Myocyte (in vitro differentiated cells): ENCODE results near the gene TRIP13. TPM values are rescaled to one million over a fixed set of nuclear protein-coding genes. Genes with fewer than 3 reads are reported as not detected.
"Not testable (repeated sequence)": the region's sequence is repeated elsewhere in the genome, so short reads cannot be mapped to it uniquely, and the experiment has no call there.

Experiments used
- DNase-seq: peaks from one replicate; pipeline ENCODE4 v3.0.0-alpha.2; 2012; ENCODE audit warnings: low read depth
- total RNA-seq: library from RNA; depleted of rRNA; stranded (reverse); fragments of >200 nt; gene quantifications from 2 replicates; pipeline ENCODE4 v1.2.3, GENCODE V29; 2014

Gene TRIP13
- total RNA-seq, 1 donor from 2014 or later: 3.5 TPM

DNA sequence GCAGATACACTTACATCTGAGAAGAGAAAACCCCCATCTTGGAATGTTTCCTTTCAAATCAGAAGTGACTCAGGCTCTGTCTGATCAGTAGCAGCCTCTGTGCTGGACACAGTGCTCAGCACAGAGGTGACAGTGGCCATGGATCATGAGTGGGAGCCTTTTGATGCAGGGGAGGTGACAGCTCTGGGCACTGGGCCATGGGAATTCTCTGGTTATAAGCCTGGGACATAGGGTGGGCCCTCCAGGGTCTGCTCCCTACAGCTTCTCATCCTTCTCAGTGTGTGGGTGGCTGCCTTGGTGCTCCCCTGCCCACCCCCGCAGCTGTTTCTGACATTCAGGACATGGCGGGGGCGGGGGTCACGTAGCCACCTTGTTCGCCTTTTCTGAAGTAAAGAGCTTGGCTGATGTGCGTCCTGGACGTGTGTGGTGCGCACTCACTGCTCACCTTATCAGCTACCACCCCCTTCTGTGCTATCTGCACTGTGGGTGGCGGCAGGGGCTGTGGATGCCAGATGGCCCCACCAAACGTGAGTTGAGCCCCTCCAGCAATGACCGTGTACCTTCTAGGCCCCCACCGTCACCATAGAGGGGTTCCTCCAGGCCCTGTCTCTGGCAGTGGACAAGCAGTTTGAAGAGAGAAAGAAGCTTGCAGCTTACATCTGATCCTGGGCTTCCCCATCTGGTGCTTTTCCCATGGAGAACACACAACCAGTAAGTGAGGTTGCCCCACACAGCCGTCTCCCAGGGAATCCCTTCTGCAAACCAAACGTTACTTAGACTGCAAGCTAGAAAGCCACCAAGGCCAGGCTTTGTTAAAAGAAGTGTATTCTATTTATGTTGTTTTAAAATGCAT lies 24.0 kb downstream of the TRIP13 start:
- no peak for DNase-seq

DNA sequence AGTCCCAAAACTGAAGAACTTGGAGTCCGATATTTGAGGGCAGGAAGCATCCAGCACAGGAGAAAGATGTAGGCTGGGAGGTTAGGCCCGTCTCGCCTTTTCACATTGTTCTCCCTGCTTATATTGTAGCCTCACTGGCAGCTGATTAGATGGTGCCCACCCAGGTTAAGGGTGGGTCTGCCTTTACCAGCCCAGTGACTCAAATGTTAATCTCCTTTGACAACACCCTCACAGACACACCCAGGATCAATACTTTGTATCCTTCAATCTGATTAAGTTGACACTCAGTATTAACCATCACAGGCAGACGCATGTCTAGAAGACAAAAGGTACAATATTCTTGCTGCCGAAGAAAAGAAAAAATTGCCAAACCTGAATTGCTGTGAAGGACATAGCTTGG lies 26.0 kb downstream of the TRIP13 start:
- DNase-seq: not testable (repeated sequence)

DNA sequence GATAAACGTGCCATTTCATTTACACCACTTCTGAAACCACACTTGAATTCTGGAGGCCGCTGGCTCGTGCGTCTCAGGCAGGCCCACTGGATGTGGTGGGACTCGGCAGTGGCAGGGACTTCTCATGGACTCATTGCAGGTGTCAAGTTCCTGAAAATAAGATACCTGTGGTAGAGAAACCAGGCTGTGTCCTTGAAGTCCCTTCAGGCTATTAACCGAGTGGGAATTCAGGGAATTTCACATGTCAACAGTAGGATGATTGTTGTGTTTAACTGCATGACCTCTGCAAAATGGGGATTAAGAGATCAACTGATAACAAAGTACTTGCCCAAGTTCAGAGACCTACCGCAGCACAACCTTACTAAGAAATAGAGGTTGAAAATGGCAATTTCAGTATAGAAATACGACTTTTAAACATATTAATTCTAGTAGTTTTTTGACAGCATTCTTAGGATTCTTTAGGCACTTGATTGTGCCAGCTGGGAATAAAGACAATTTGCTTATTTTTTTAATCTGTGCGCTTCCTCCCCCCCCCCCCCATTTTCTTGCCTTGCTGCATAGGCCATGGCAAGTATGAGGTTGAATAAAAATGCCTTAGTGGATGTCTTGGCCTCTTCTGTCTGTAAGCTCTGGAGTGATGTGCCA lies 26.8 kb downstream of the TRIP13 start:
- DNase-seq: no peak

DNA sequence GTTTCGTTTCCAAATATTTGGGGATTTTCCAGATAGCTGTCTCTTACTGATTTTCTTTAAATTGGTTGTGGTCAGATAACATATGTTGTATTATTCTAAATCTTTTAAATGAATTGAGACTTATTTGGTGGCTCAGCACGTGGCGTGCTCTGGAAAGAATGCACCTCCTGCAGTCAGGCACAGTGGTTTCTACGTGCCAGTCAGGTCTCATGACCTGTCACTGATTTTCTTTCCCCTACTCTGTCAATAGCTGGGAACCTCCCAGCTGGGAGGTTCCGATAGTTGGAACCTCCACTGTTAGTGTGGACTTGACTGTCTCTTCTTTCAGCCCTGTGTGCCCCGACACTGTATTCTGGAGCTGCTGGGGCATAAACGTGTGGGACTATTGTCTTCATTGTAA lies 27.6 kb downstream of the TRIP13 start:
- DNase-seq: no peak

DNA sequence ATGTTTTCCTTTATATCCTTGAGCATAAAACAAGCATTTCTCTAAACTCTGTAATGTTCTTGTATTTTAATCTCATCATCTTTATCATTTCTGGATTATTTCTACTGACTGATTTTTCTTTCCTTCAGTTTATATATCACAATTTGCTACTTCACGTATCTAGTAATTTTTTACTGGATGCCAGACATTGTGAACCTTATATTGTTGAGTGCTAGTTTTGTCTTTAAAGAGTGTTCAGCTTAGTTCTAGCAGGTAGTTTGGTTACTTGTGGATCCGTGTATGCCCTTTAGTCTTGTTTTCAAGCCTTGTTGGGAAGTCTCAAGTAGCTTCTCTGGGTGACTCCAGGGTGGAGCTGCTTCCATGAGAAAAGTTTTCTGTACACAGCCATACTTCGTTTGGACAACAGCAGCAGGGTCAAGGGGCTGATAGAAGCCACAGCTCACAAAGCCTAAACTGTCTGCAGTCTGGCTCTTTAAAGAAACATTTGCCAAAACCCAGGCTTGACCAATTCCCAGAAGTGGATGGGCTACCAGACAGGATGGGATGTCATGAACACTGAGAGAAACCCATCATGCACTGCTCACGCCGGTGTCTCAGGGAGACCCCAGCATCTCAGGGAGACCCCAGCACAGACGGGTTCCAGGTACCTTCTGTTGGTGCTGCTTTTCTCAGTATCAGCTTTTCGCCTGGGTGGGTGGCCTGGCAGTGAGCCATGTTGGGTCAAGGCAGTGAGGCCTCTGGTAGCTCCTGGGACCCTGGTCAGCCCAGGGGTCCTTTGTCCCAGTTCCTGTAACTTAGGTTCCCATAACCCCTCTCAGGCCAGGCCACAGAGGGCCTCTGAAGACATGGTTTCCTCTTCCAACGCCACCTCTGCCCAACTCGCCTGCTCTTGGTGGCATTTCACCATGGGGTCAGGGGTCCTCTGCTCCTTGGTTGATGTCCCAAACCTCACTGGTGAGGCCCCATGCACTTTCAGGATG lies 29.1 kb downstream of the TRIP13 start:
- no peak for DNase-seq

DNA sequence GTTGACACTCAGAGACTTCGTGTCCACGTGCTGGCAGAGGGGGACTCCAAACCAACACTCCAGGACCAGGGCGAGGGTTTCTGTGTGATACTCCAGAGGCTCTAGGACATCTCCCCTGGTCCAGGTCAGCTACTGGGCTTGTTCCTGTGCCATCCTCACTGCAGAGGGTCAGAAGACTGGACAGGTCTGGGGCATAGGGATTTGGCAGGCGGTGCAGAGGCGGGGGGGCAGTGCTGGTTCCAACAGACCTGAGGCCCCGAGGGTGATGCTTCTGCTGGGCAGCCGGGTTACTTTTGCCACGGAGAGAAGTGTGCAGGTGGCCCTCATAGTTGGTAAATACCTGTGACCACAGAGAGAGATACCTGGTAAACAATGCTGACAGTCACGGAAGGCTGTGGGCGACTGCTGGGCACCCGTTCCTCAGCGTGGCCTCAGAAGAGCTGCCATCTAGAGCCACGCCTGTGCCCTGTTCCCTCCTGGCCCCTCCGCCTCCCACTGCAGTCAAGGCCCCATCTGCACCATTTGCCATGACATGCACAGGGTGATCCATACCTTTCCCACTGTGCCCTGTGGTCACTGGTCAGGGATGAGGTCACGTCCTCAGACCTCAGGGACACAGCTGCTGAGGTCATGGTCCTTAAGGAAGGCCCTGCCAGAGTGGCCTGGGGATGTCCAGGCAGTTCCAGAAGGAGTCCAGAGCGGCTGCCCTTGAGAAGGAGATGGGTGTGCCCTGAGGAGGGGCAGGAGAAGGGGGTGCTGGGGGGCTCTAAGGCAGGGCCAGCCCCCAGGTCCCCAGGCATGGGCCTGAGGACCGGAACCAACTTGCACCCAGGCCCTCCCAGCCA lies 30.0 kb downstream of the TRIP13 start:
- peak; percentile 72 for DNase-seq

DNA sequence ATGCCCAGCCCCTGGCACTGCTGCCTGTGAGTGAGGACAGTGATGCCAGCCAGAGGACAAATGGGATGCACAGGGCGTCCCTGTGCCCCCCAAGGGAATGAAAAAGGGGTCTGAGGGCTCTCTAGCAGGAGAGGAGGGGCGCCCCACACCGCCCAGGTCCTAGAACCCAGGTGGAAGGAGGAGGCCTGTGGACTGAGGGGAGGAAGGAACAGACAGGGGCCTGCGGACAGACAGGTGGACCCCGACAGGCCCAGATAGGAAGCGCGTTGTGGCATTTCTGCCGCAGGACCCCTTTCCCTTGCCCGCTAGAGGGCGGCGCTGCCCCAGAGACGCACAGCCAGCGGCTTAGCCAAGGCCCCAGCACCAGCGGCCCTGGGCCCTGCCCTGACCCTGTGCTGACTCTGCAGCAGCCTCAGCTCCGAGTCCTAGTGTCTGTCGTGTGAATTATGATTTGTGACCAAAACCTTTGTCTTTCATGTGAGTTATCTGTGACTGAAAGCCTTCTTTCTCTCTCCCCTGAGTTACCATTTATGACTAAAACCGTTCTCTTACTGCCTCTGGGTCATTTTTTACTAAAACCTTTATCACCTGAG lies 30.7 kb downstream of the TRIP13 start:
- DNase-seq: peak; percentile 76

DNA sequence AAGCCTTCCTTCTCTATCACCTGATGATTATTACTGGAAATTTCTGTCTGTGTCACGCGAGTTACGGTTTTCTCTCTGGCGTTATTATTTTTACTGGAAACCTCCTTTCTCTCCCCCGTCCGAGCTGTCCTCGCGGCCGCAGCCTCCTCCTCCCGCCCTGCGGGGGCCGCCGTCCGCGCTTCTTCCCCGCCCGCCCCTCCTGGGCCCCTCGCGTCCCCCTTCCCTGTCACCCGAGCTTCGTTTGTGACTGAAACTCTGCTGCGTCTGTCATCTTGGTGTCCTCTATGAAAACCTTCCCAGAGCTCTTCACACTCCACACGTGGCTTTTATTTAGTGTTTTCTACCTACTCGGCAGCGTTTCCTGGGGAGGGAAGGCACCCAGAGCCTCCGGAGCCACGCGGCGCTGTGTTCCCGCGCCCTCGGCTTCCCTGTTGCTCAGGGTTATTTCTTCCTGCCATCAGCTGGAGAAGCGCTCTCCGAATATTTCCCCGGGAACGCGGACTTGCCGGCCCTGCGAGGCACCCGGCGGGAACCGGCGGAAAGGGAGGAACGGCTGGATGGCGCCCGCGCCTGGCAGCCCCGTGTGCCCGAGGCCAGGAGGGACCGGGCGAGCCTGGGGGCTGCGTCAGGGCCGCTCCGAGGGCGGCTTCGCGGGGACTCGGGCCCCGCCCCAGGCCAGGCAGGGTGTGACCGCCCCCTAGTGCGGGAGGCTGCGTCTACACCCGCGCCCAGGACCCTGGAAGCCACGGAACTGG lies 33.9 kb downstream of the TRIP13 start:
- DNase-seq: no peak

DNA sequence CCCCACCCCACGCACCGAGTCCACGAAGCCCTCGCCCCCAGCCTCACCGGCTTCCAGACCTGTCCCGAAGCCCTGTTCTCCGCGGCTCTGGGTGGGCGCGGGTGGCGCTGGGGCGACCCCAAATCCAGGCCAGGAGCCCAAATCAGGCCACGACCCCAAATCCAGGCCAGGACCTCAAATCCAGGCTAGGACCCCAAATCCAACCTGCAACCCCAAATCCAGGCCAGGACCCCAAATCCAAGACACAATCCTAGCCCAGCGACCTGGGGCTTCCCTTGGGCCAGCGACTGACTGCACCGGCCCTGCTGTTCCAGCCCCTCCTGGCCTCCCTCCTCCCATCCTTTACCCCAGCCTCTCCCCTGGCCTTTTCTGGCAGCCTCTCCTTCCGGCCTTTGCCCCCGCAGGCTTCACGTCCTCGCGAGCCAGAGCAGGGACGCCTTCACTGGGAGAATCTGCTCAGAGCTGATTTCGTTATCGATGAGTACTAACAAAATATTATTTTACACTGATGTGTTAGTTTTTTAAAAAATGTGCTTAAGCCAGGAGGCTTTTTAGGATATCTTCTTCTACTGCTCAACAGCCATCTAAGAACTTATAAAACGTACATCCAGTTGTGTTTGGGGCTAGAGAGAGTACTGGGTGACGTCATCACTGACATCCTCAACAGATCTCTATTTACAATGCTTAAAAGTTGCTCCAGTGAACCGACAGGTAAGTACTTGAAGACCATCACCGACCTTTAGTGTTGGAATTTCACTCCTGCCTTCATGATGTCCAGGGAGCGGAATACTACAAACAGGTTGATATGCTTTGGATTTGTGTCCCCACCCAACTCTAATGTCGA lies 34.7 kb downstream of the TRIP13 start:
- no peak for DNase-seq

DNA sequence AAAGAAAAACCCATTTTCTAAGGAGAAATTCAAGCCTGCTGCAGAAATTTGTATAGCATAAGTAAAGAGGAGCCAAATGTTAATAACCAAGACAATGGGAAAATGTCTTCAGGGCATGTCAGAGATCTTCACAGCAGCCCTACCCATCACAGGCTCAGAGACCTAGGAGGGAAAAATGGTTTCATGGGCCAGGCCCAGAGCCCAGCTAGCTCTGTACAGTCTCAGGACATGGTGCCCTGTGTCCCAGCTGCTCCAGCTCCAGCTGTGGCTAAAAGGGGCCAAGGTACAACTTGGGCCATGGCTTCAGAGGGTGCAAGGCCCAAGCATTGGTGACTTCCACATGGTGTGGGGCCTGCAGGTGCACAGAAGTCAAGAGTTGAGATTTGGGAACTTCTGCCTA lies 36.5 kb downstream of the TRIP13 start:
- DNase-seq: not testable (repeated sequence)

DNA sequence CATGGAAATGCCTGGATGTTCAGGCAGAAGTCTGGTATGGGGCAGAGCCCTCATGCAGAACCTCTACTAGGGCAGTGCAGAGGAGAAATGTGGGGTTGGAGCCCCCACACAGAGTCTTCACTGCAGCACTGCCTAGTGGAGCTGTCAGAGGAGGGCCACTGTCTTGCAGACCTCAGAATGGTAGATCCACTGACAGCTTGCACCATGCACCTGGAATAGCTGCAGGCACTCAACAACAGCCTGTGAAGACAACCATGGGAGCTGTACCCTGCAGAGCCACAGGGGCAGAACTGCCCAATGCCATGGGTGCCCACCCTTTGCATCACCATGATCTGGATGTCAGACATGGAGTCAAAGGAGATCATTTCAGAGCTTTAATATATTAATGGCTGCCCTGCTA lies 36.9 kb downstream of the TRIP13 start:
- no peak for DNase-seq

DNA sequence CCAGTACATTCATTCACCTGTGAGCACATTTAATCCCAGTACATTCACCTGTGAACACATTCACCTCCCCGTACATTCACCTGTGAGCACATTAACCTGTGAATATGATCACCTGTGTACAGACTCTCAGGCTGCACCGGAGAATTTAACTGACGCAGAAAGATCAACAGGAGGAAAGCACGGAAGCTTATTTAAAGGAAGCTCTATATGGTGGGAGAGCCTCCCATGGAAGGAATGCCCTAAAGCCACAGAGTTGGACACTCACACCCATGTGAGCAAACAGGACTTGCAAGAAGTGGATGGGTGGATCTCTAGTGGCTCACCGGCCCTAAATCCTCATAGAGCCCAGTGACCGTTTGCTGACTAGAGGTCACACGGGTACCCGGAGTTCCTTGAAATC lies 38.2 kb downstream of the TRIP13 start:
- no peak for DNase-seq

DNA sequence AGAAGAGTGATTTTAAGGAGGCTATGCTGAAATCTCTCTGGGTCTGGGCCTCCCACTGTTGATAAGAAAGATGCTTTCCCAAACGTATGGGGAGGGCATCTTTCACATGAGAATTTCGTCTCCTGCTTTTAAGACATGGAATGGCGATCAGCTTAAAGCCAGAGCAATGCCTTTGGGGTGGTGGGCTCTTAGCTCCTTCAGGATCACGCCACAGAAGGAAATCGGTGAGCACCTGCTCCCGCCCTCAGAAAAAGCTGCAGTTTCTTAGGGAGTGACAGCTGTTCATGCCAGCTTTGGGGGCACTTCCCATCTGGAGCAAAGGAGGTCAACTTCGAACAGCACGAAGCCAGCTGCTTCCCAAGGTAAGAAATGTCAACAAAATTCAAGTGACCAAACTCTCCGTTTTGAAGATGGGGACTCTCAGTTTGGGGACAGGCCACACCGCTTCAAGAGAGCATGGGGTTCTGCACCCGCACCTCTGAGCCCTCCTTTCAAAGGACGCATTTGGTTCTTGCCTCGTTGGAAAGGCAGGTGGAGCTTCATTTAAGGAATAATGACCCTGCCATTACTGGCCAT lies 39.0 kb downstream of the TRIP13 start:
- DNase-seq: no peak

DNA sequence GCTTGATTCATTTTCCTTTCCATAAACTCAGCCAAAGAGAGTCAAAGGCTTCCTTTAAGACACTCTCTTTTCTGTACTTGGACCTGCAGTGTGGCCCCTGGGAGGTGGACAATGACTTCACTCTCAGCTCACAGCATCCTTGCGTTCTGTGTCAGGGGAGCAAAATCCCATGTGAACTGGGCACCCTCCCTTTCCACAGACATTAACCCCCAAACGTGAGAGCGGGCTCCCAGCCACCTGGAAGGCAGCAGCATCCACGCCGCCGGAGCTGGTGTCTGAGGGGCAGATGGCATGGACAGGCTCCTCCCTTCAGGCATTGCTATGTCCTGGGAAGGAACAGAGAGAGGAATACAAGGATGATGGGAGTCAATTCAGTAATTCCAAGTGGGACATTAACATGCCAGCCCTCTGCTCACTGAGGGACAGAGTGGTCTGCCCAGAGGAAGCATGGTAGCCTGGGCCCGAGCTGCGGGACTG lies 39.5 kb downstream of the TRIP13 start:
- no peak for DNase-seq

DNA sequence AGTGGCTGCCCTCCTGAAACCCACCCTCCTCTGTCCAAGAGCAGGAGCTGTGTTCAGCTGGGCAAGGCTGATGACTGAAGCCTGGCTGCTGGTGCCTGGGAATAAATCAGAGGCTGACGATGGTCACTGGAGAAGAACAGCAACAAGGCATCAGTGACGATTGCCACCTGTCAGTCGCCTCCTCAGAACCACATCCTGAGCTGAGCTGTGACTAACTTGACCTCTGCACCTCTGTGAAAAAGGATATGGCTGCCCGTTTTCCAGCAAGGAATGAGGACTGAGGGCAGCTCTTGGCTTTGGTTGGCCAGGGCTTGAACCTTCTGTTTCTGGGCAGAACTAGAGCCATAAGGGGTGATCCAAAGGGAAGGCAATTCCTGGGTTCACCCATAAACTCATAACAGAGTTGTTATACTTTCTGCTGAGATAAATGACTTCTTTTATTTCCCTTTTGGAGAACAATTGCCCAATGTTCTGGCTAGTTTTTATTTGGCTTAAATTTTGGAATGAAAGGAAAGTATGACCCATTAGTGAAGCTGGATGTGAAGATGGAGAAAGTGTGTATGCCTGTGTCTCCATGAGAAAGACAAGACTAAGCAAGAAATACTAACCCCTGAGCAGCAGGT lies 40.1 kb downstream of the TRIP13 start:
- DNase-seq: peak; percentile 81

DNA sequence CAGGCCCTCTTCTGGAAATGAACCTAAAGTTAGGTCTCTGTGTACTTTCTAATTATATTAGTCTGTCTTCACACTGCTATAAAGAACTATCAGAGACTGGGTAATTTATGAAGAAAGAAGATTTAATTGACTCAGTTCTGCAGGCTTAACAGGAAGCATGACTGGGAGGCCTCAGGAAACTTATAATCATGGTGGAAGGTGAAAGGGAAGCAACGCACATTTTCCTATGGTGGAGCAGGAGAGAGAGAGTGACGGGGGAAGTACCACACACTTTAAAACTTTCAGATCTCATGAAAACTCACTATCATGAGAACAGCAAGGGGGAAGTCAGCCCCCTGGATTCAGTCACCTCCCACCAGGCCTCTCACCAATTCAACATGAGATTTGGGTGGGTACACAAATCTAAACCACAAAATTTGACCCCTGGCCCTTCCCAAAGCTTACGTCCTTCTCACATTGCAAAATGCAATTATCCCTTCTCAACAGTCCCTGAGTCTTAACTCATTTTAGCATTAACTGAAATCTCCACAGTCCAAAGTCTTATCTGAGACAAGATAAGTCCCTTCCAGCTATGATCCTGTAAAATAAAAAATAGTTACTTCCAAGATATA lies 40.7 kb downstream of the TRIP13 start:
- DNase-seq: no peak

DNA sequence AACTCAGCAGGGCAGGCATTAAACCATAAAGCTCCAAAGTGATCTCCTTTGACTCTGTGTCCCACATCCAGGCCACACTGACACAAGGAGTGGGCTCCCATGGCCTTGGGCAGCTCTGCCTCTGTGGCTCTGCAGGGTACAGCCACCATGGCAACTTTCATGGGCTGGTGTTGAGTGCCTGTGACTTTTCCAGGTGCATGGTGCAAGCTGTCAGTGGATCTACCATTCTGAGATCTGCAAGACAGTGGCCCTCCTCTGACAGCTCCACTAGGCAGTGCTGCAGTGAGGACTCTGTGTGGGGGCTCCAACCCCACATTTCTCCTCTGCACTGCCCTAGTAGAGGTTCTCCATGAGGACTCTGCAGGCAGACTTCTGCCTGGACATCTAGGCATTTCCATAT lies 41.3 kb downstream of the TRIP13 start:
- DNase-seq: not testable (repeated sequence)
